GM06990 (cell line): ENCODE results near the gene GIGYF1.
A peak's percentile ranks its signal among the peaks of the same experiment; 100 is the strongest.

Source experiments
- DNase-seq: peaks from one replicate; pipeline ENCODE4 v3.0.0-alpha.2; 2011; ENCODE audit not compliant: insufficient read length; ENCODE audit errors: extremely low read depth
- H3K27me3 ChIP-seq: replicated peaks from 2 replicates; pipeline ENCODE4 v1.6.0; 2011; ENCODE audit warnings: low read length; ENCODE audit not compliant: control insufficient read depth, insufficient read depth
- H3K36me3 ChIP-seq: 2 replicates; pipeline ENCODE4 v1.5.1; 2011; ENCODE audit warnings: low read length; ENCODE audit not compliant: control insufficient read depth, insufficient read depth
- H3K4me3 ChIP-seq: replicated peaks from 2 replicates; pipeline ENCODE4 v1.5.1; 2011; ENCODE audit warnings: low read depth, mild to moderate bottlenecking, control low read depth, low read length
- CTCF ChIP-seq: IDR thresholded peaks from 2 replicates; pipeline ENCODE4 v1.5.1; 2011; ENCODE audit warnings: low read length, control low read depth, mild to moderate bottlenecking, inconsistent platforms; ENCODE audit not compliant: insufficient read depth, poor library complexity, severe bottlenecking

The GIGYF1 gene

GRCh38 chr7:100691676-100692577, 2.1 kb downstream of the GIGYF1 start:
- no peaks in the 10 kb centered on the region for H3K27me3 ChIP-seq
- peak; percentile 93 for TF ChIP-seq CTCF
- peak; percentile 66 for DNase-seq
- peaks cover 7% of the 10 kb centered on the region for H3K36me3 ChIP-seq
- peak overlapping the region; percentile 73 for H3K4me3 ChIP-seq

- TF ChIP-seq CTCF: no peak
- H3K27me3 ChIP-seq: no peaks in the 10 kb centered on the region
- H3K4me3 ChIP-seq: no peak overlapping the region
- no peak for DNase-seq
- peaks cover 24% of the 10 kb centered on the region for H3K36me3 ChIP-seq
Observed at GRCh38 chr7:100689230-100690135, 4.6 kb downstream of the GIGYF1 start.

GRCh38 chr7:100688326-100688860, 5.7 kb downstream of the GIGYF1 start:
- Histone ChIP-seq H3K4me3 (no peak overlapping the region), H3K27me3 (no peaks in the 10 kb centered on the region), H3K36me3 (peaks cover 30% of the 10 kb centered on the region)
- DNase-seq: no peak
- TF ChIP-seq CTCF: no peak

GRCh38 chr7:100687751-100688300, 6.2 kb downstream of the GIGYF1 start:
- no peak for TF ChIP-seq CTCF
- Histone ChIP-seq H3K36me3 (peaks cover 34% of the 10 kb centered on the region), H3K27me3 (no peaks in the 10 kb centered on the region), H3K4me3 (no peak overlapping the region)
- no peak for DNase-seq

- no peak for TF ChIP-seq CTCF
- no peak for DNase-seq
- no peak overlapping the region for H3K4me3 ChIP-seq
- peaks cover 36% of the 10 kb centered on the region for H3K36me3 ChIP-seq
- H3K27me3 ChIP-seq: no peaks in the 10 kb centered on the region
Observed at GRCh38 chr7:100687261-100687660, 6.8 kb downstream of the GIGYF1 start.
